K562 (cell line): ENCODE results near the gene KIF19. TPM values are rescaled to one million over a fixed set of nuclear protein-coding genes. Genes with fewer than 3 reads are reported as not detected.
A peak's percentile ranks its signal among the peaks of the same experiment; 100 is the strongest.

Source experiments
- C11orf30 ChIP-seq: fragments of 450-650 bp; IDR thresholded peaks from 2 replicates; pipeline ENCODE4 v1.6.1; 2016; ENCODE audit warnings: low read depth, mild to moderate bottlenecking
- CTCFL ChIP-seq: IDR thresholded peaks from 2 replicates; pipeline ENCODE4 v1.6.1; 2011; ENCODE audit warnings: borderline replicate concordance, low read depth, mild to moderate bottlenecking, moderate library complexity, low read length; ENCODE audit not compliant: insufficient read depth, poor library complexity, severe bottlenecking
- ERF ChIP-seq: fragments of 450-650 bp; formaldehyde crosslinking; IDR thresholded peaks from 2 replicates; pipeline ENCODE4 v1.4.0; 2020; ENCODE audit warnings: mild to moderate bottlenecking, mixed read lengths
- ETS1 ChIP-seq: conservative IDR thresholded peaks from 2 replicates; pipeline ENCODE4 v1.6.1; 2011; ENCODE audit warnings: low read depth, mild to moderate bottlenecking, low read length; ENCODE audit not compliant: control insufficient read depth
- HMGXB4 ChIP-seq: sonication (generic); formaldehyde crosslinking; IDR thresholded peaks from 2 replicates; pipeline ENCODE4 v1.8.1; 2023; ENCODE audit warnings: mild to moderate bottlenecking, missing genetic modification reagents
- HNRNPL ChIP-seq: fragments of 200-400 bp; formaldehyde crosslinking; IDR thresholded peaks from 2 replicates; pipeline ENCODE4 v1.6.1; 2017; ENCODE audit warnings: low read depth, mild to moderate bottlenecking, low read length
- HNRNPUL1 ChIP-seq: fragments of 200-400 bp; formaldehyde crosslinking; IDR thresholded peaks from 2 replicates; pipeline ENCODE4 v1.6.1; 2017; ENCODE audit warnings: low read length
- JUN ChIP-seq, 2 experiments: sonication (generic) in 1 of 2; formaldehyde crosslinking in 1 of 2; IDR thresholded peaks; 2 replicates each; pipeline versions ENCODE4 v1.6.1 to v1.8.0; 2012 to 2022; ENCODE audit warnings: borderline replicate concordance in 2 of 2, mild to moderate bottlenecking in 2 of 2, improper control_type of control experiment in 1 of 2, low read depth in 1 of 2, low read length in 1 of 2, missing genetic modification reagents in 1 of 2
- MTA1 ChIP-seq: fragments of 450-650 bp; IDR thresholded peaks from 2 replicates; pipeline ENCODE4 v1.6.1; 2017; ENCODE audit warnings: borderline replicate concordance
- MYBL2 ChIP-seq, 2 experiments: fragments of 450-650 bp in 1 of 2; sonication (generic) in 1 of 2; formaldehyde crosslinking in 1 of 2; IDR thresholded peaks; 2 replicates each; pipeline versions ENCODE4 v1.6.1 to v1.8.1; 2017 to 2022; ENCODE audit warnings: borderline replicate concordance in 1 of 2, inconsistent platforms in 1 of 2, low read depth in 1 of 2, mild to moderate bottlenecking in 1 of 2, missing genetic modification reagents in 1 of 2, moderate library complexity in 1 of 2
- PHB ChIP-seq: fragments of 250-450 bp; sonication (Bioruptor Pico); IDR thresholded peaks from 2 replicates; pipeline ENCODE4 v1.5.0; 2021
- SIN3A ChIP-seq, 2 experiments: fragments of 150-350 bp in 1 of 2; IDR thresholded peaks; 2 replicates each; pipeline ENCODE4 v1.6.1; 2011 to 2016; ENCODE audit warnings: borderline replicate concordance in 2 of 2, low read depth in 2 of 2, low read length in 2 of 2, mild to moderate bottlenecking in 2 of 2, moderate library complexity in 2 of 2; ENCODE audit not compliant: control insufficient read depth in 1 of 2
- SREBF2 ChIP-seq: sonication (generic); formaldehyde crosslinking; IDR thresholded peaks from 2 replicates; pipeline ENCODE4 v1.4.0; 2020; ENCODE audit warnings: mild to moderate bottlenecking, missing genetic modification reagents
- THRAP3 ChIP-seq: fragments of 450-650 bp; IDR thresholded peaks from 2 replicates; pipeline ENCODE4 v1.6.1; 2016; ENCODE audit warnings: mild to moderate bottlenecking, inconsistent platforms, borderline replicate concordance
- ZKSCAN3 ChIP-seq: fragments of 250-450 bp; sonication (Bioruptor Pico); IDR thresholded peaks from 2 replicates; pipeline ENCODE4 v1.4.0; 2020
- ZNF316 ChIP-seq: fragments of 450-650 bp; IDR thresholded peaks from 2 replicates; pipeline ENCODE4 v1.6.1; 2016
- ZNF518B ChIP-seq: fragments of 250-450 bp; sonication (Bioruptor Pico); IDR thresholded peaks from 2 replicates; pipeline ENCODE4 v1.5.0; 2021; ENCODE audit warnings: mild to moderate bottlenecking, moderate library complexity
- polyA plus RNA-seq, 8 experiments: library from polyadenylated mRNA; depleted of rRNA in 4 of 8; stranded (reverse) in 5 of 8; unstranded in 3 of 8; fragments of >200 nt; fragmentation: Nextera tagmentation in 2 of 8; fragmentation: Illumina TruSeq in 1 of 8; extraction: Ambion mirVana in 2 of 8; extraction: Trizol in 1 of 8; gene quantifications; 2 replicates each; pipeline versions ENCODE4 v1.2.1 to v1.2.3, GENCODE V29; 2011 to 2014; ENCODE audit warnings: inconsistent platforms in 1 of 8, missing spikeins in 1 of 8
- total RNA-seq, 7 experiments: library from RNA; depleted of rRNA in 6 of 7; stranded (reverse); fragments of >200 nt in 6 of 7; fragmentation: Illumina TruSeq in 2 of 7; extraction: Trizol in 2 of 7; gene quantifications; 2 replicates each; pipeline versions ENCODE4 v1.2.1 to v1.2.3, GENCODE V29; 2011 to 2021; ENCODE audit warnings: low replicate concordance in 1 of 7

The KIF19 gene
- total and polyA plus RNA-seq, 9 of the 15 experiments (the other 6 are each of a cell fraction or from before 2014, with no cell fraction given): 0.10 TPM; not detected in 8

GRCh38 chr17:74296548-74296936 is 29.5 kb upstream of the KIF19 start (continued):
- no peak for TF ChIP-seq ZNF518B (CRISPR knock-in tag)
- no peak for TF ChIP-seq HMGXB4 (CRISPR knock-in tag)
- TF ChIP-seq ZKSCAN3: no peak
- TF ChIP-seq THRAP3: no peak
- TF ChIP-seq ZNF316: no peak
- TF ChIP-seq HNRNPL: peak; percentile 47; the same call in 1 of the 2 replicates
- TF ChIP-seq SREBF2: no peak
- no peak for TF ChIP-seq HNRNPUL1
- no peak for TF ChIP-seq PHB (CRISPR knock-in tag)
- TF ChIP-seq MYBL2 (IDR thresholded peaks at IDR 0.05; ENCODE audit: low read depth): no peak
- no peak for TF ChIP-seq MYBL2 (CRISPR knock-in tag; IDR thresholded peaks at IDR 0.05; ENCODE audit: borderline replicate concordance)
- TF ChIP-seq JUN (IDR thresholded peaks at IDR 0.05; ENCODE audit: borderline replicate concordance, low read depth, low read length): 0 out of 2 replicates have a peak, but pooled peaks have one; percentile 35
- TF ChIP-seq JUN (CRISPR knock-in tag; IDR thresholded peaks at IDR 0.05; ENCODE audit: borderline replicate concordance): no peak; the same call in 1 of the 2 replicates
- no peak for TF ChIP-seq SIN3A (IDR thresholded peaks at IDR 0.05; ENCODE audit: borderline replicate concordance in 2 of 2, control insufficient read depth in 1 of 2, low read depth in 2 of 2, low read length in 2 of 2)
- TF ChIP-seq CTCFL: peak; percentile 88
- no peak for TF ChIP-seq ETS1
- TF ChIP-seq MTA1: peak; percentile 64; the same call in 1 of the 2 replicates
- TF ChIP-seq C11orf30: peak; percentile 44; the same call in 1 of the 2 replicates
- no peak for TF ChIP-seq ERF (CRISPR knock-in tag)
